Subcutaneous adipose tissue (tissue), 4 donors: ENCODE measurements around the gene HLCS. TPM values are rescaled to one million over a fixed set of nuclear protein-coding genes. Genes with fewer than 3 reads are reported as not detected.

Experiments used
- CTCF ChIP-seq: fragments of 450-650 bp; IDR thresholded peaks from one replicate; pipeline ENCODE4 v1.5.1; 2016; ENCODE audit warnings: low read depth, mild to moderate bottlenecking, control low read depth, antibody characterized with exemption, moderate library complexity
- total RNA-seq, 4 donors: library from RNA; depleted of rRNA; stranded (reverse); fragments of >200 nt; gene quantifications; one replicate each; pipeline ENCODE4 v1.1.0, GENCODE V29; 2016

Gene HLCS
- total RNA-seq, 4 donors from 2014 or later: 14.6 to 30.3 (median 23.7) TPM

- TF ChIP-seq CTCF: no peak
These were observed 215.9 kb downstream of the HLCS start for GRCh38 chr21:36750576-36750959.

GRCh38 chr21:36749935-36750575, 216.4 kb downstream of the HLCS start:
- TF ChIP-seq CTCF: no peak

- no peak for TF ChIP-seq CTCF
These were observed 218.6 kb downstream of the HLCS start for GRCh38 chr21:36747815-36748383.

GRCh38 chr21:36747041-36747814, 219.2 kb downstream of the HLCS start:
- no peak for TF ChIP-seq CTCF

- TF ChIP-seq CTCF: no peak
These were observed 221.0 kb downstream of the HLCS start for GRCh38 chr21:36745459-36745858.

- TF ChIP-seq CTCF: no peak
These were observed 221.8 kb downstream of the HLCS start for GRCh38 chr21:36744560-36745231.

- no peak for TF ChIP-seq CTCF
These were observed 222.3 kb downstream of the HLCS start for GRCh38 chr21:36744190-36744559.
